HL-60/S4 treated with retinoic acid at 250 ng/mL for 4 days and 3 days (cell line): Measurements from ENCODE around the gene MAP3K4.

Experiments
- in situ Hi-C: fragments of 300-500 bp; cut with MboI; formaldehyde crosslinking; loops from 2 replicates; pipeline ENCODE4 v1.7.0; 2022; ENCODE audit warnings: low sequenced_read_pairs

The MAP3K4 gene

GRCh38 chr6:160998766-160999165, 7.2 kb downstream of the MAP3K4 start:
- in situ Hi-C loops: no loop called here

GRCh38 chr6:160999516-160999915, 7.9 kb downstream of the MAP3K4 start:
- in situ Hi-C loops: no loop called here

- in situ Hi-C loops: no loop called here
Measured at GRCh38 chr6:161000632-161001031, 9.1 kb downstream of the MAP3K4 start.

GRCh38 chr6:161001421-161001820, 9.9 kb downstream of the MAP3K4 start:
- in situ Hi-C loops: no loop called here

- in situ Hi-C loops: no loop called here
Measured at GRCh38 chr6:161003336-161003735, 11.8 kb downstream of the MAP3K4 start.

- in situ Hi-C loops: no loop called here
Measured at GRCh38 chr6:161008245-161008644, 16.7 kb downstream of the MAP3K4 start.

- in situ Hi-C loops: no loop called here
Measured at GRCh38 chr6:161009991-161010390, 18.4 kb downstream of the MAP3K4 start.

- in situ Hi-C loops: no loop called here
Measured at GRCh38 chr6:161010418-161010817, 18.8 kb downstream of the MAP3K4 start.

GRCh38 chr6:161011492-161012480, 20.2 kb downstream of the MAP3K4 start:
- in situ Hi-C loops: no loop called here

GRCh38 chr6:161013695-161014094, 22.1 kb downstream of the MAP3K4 start:
- in situ Hi-C loops: no loop called here

GRCh38 chr6:161017766-161018564, 26.4 kb downstream of the MAP3K4 start:
- in situ Hi-C loops: no loop called here

- in situ Hi-C loops: no loop called here
Measured at GRCh38 chr6:161019324-161019839, 27.8 kb downstream of the MAP3K4 start.

- in situ Hi-C loops: no loop called here
Measured at GRCh38 chr6:161021543-161021942, 30.0 kb downstream of the MAP3K4 start.

GRCh38 chr6:161021998-161022743, 30.6 kb downstream of the MAP3K4 start:
- in situ Hi-C loops: no loop called here

GRCh38 chr6:161023316-161023715, 31.7 kb downstream of the MAP3K4 start:
- in situ Hi-C loops: no loop called here

GRCh38 chr6:161024364-161024920, 32.9 kb downstream of the MAP3K4 start:
- in situ Hi-C loops: no loop called here

GRCh38 chr6:161027385-161027784, 35.8 kb downstream of the MAP3K4 start:
- in situ Hi-C loops: no loop called here

GRCh38 chr6:161029195-161029809, 37.7 kb downstream of the MAP3K4 start:
- in situ Hi-C loops: no loop called here

- in situ Hi-C loops: no loop called here
Measured at GRCh38 chr6:161031721-161032495, 40.3 kb downstream of the MAP3K4 start.
